ENCODE results near the gene NIPAL4. TPM values are rescaled to one million over a fixed set of nuclear protein-coding genes. Genes with fewer than 3 reads are reported as not detected.

The NIPAL4 gene
- total and polyA plus RNA-seq, 2 donors (not counting 3 experiments of a cell fraction or from before 2014, with no cell fraction given), result not detected

GRCh38 chr5:157492886-157493285 lies 32.9 kb downstream of the NIPAL4 start:
- DNase-seq (ENCODE audit: low read depth, low spot score) (no peak), FAIRE-seq (no peak)
- Histone ChIP-seq H3K4me2 (ENCODE audit: insufficient read depth, low read length) (no peak overlapping the region), H3K27me3 (ENCODE audit: control insufficient read depth in 2 of 2, insufficient read depth in 2 of 2, low read length in 2 of 2) (no peaks in the 10 kb centered on the region), H3K4me1 (ENCODE audit: control insufficient read depth, extremely low read depth, insufficient read depth, low read length) (no peaks in the 10 kb centered on the region), H3K9ac (replicated peaks; ENCODE audit: extremely low read depth, insufficient read depth, low read length) (no peak overlapping the region), H3K4me3 (replicated peaks in 1 of 3; ENCODE audit: insufficient read depth in 1 of 3, low read depth in 1 of 3, low read length in 3 of 3) (no peak overlapping the region), H3K36me3 (ENCODE audit: control insufficient read depth in 2 of 2, extremely low read depth in 1 of 2, insufficient read depth in 2 of 2, low read length in 2 of 2) (peaks cover 0 to 10% of the 10 kb centered on the region in 2 experiments), H2AFZ (ENCODE audit: low read depth, low read length) (no peak overlapping the region), H3K9me1 (replicated peaks; ENCODE audit: control insufficient read depth, extremely low read depth, insufficient read depth, low read length) (no peaks in the 10 kb centered on the region), H3K27ac (ENCODE audit: insufficient read depth, low read depth, low read length) (no peak overlapping the region), H3K79me2 (ENCODE audit: control insufficient read depth, insufficient read depth, low read length) (no peaks in the 10 kb centered on the region), H3K9me3 (replicated peaks; ENCODE audit: control insufficient read depth, insufficient read depth, low read length) (no peaks in the 10 kb centered on the region), H4K20me1 (replicated peaks; ENCODE audit: control insufficient read depth, extremely low read depth, insufficient read depth, low read length) (no peaks in the 10 kb centered on the region)
- CTCF ChIA-PET, result interaction anchor here (0.8 to 1.3 kb wide), 3 partner anchors 8 to 226 kb away, joined by 3 to 5 read pairs (median 3); no protein-coding TSS in a partner anchor
- no peak for TF ChIP-seq EZH2 (IDR thresholded peaks at IDR 0.05; ENCODE audit: borderline replicate concordance, low read depth, low read length, severe bottlenecking)
- POLR2A ChIA-PET, result no interaction called here
- intact Hi-C loops (cut with micrococcal nuclease), result no loop called here
- BruUV-seq (replicated peaks), result no TSS peak
- dilution Hi-C loops (cut with MboI; ENCODE audit: extremely low pct_ligation_motif_present, low sequenced_read_pairs), result loop anchor here (25.0 kb wide), 1 partner anchor 156 kb away; a partner anchor contains a TSS

- BruUV-seq (replicated peaks), result no TSS peak
- Histone ChIP-seq H3K27ac (ENCODE audit: insufficient read depth, low read depth, low read length) (no peak overlapping the region), H3K79me2 (ENCODE audit: control insufficient read depth, insufficient read depth, low read length) (no peaks in the 10 kb centered on the region), H3K4me3 (replicated peaks in 1 of 3; ENCODE audit: insufficient read depth in 1 of 3, low read depth in 1 of 3, low read length in 3 of 3) (no peak overlapping the region), H3K4me1 (ENCODE audit: control insufficient read depth, extremely low read depth, insufficient read depth, low read length) (no peaks in the 10 kb centered on the region), H3K4me2 (ENCODE audit: insufficient read depth, low read length) (no peak overlapping the region), H3K9me1 (replicated peaks; ENCODE audit: control insufficient read depth, extremely low read depth, insufficient read depth, low read length) (no peaks in the 10 kb centered on the region), H3K36me3 (ENCODE audit: control insufficient read depth in 2 of 2, extremely low read depth in 1 of 2, insufficient read depth in 2 of 2, low read length in 2 of 2) (peaks cover 0 to 10% of the 10 kb centered on the region in 2 experiments), H3K9ac (replicated peaks; ENCODE audit: extremely low read depth, insufficient read depth, low read length) (no peak overlapping the region), H4K20me1 (replicated peaks; ENCODE audit: control insufficient read depth, extremely low read depth, insufficient read depth, low read length) (no peaks in the 10 kb centered on the region), H3K27me3 (ENCODE audit: control insufficient read depth in 2 of 2, insufficient read depth in 2 of 2, low read length in 2 of 2) (no peaks in the 10 kb centered on the region), H2AFZ (ENCODE audit: low read depth, low read length) (no peak overlapping the region), H3K9me3 (replicated peaks; ENCODE audit: control insufficient read depth, insufficient read depth, low read length) (no peaks in the 10 kb centered on the region)
- POLR2A ChIA-PET, result no interaction called here
- intact Hi-C loops (cut with micrococcal nuclease) (no loop called here), dilution Hi-C loops (cut with MboI; ENCODE audit: extremely low pct_ligation_motif_present, low sequenced_read_pairs) (loop anchor here (25.0 kb wide), 1 partner anchor 157 kb away; a partner anchor contains a TSS)
- no peak for DNase-seq (ENCODE audit: low read depth, low spot score)
- no peak for FAIRE-seq
- no peak for TF ChIP-seq POLR2AphosphoS5 (IDR thresholded peaks at IDR 0.05; ENCODE audit: insufficient read depth, low read depth, low read length)
- CTCF ChIA-PET, result no interaction called here
Measured at GRCh38 chr5:157494178-157494832, 34.3 kb downstream of the NIPAL4 start.

All from endothelial cell of umbilical vein (primary cell).